CD4-positive, alpha-beta memory T cell (primary cell): Measurements from ENCODE around the gene TMBIM6. TPM values are rescaled to one million over a fixed set of nuclear protein-coding genes. Genes with fewer than 3 reads are reported as not detected.
"Not testable (repeated sequence)": the region's sequence is repeated elsewhere in the genome, so short reads cannot be mapped to it uniquely, and the experiment has no call there.

Experiments
- CTCF ChIA-PET: fragments of 350-600 bp; sonication (Branson Sonifier 250); formaldehyde crosslinking; loops from one replicate; lab custom pipeline; 2021; ENCODE audit warnings: inconsistent platforms; ENCODE audit not compliant: partially characterized antibody; lab: Charles Lee
- POLR2A ChIA-PET: fragments of 350-600 bp; sonication (Branson Sonifier 250); formaldehyde crosslinking; loops from one replicate; lab custom pipeline; 2021; ENCODE audit not compliant: partially characterized antibody; lab: Charles Lee
- DNase-seq, 5 donors: peaks; one replicate each; pipeline versions ENCODE4 v3.0.0 to v3.0.0-alpha.2; 2020 to 2022; ENCODE audit warnings: mixed read lengths in 1 of 5
- H3K27ac ChIP-seq: one replicate; pipeline ENCODE4 v1.7.0; 2013; ENCODE audit warnings: low read depth, low read length
- H3K27me3 ChIP-seq: 2 replicates; pipeline ENCODE4 v1.7.0; 2013; ENCODE audit warnings: mild to moderate bottlenecking, low read length, moderate library complexity; ENCODE audit not compliant: insufficient read depth
- H3K36me3 ChIP-seq: 2 replicates; pipeline ENCODE4 v1.7.0; 2013; ENCODE audit warnings: mild to moderate bottlenecking, low read length, moderate library complexity; ENCODE audit not compliant: insufficient read depth
- H3K4me1 ChIP-seq: 2 replicates; pipeline ENCODE4 v1.7.0; 2013; ENCODE audit warnings: mild to moderate bottlenecking, low read length, moderate library complexity; ENCODE audit not compliant: insufficient read depth
- H3K4me3 ChIP-seq, 2 donors: one replicate each; pipeline ENCODE4 v1.7.0; 2013; ENCODE audit warnings: low read length in 2 of 2, mild to moderate bottlenecking in 1 of 2
- H3K9me3 ChIP-seq, 2 donors: one replicate each; pipeline ENCODE4 v1.7.0; 2013; ENCODE audit warnings: low read length in 2 of 2, control low read depth in 1 of 2; ENCODE audit not compliant: control insufficient read depth in 1 of 2
- H3K27ac Mint-ChIP-seq, 7 donors: one replicate each; pipeline ENCODE4 v1.8.0; 2020 to 2021; ENCODE audit warnings: mixed read lengths in 7 of 7, mild to moderate bottlenecking in 6 of 7, inconsistent platforms in 3 of 7, moderate library complexity in 3 of 7
- H3K27me3 Mint-ChIP-seq, 2 donors: one replicate each; pipeline ENCODE4 v1.8.0; 2020 to 2021; ENCODE audit warnings: mixed read lengths in 2 of 2
- H3K36me3 Mint-ChIP-seq, 2 donors: one replicate each; pipeline ENCODE4 v1.8.0; 2020 to 2021; ENCODE audit warnings: mixed read lengths in 2 of 2, inconsistent platforms in 1 of 2, mild to moderate bottlenecking in 1 of 2
- H3K4me1 Mint-ChIP-seq, 4 donors: one replicate each; pipeline ENCODE4 v1.8.0; 2020 to 2021; ENCODE audit warnings: mixed read lengths in 4 of 4, mild to moderate bottlenecking in 1 of 4
- H3K4me3 Mint-ChIP-seq, 8 donors: one replicate each; pipeline ENCODE4 v1.8.0; 2020 to 2021; ENCODE audit warnings: mixed read lengths in 8 of 8, mild to moderate bottlenecking in 7 of 8, moderate library complexity in 6 of 8, inconsistent platforms in 3 of 8
- H3K9me3 Mint-ChIP-seq, 8 donors: one replicate each; pipeline ENCODE4 v1.8.0; 2020 to 2021; ENCODE audit warnings: mixed read lengths in 8 of 8, mild to moderate bottlenecking in 5 of 8, inconsistent platforms in 3 of 8, moderate library complexity in 1 of 8
- intact Hi-C: fragments of 100-400 bp; cut with micrococcal nuclease; formaldehyde crosslinking; loops from one replicate; pipeline ENCODE4 v1.15.1; 2023
- polyA plus RNA-seq, 2 donors: library from polyadenylated mRNA; unstranded; fragments of 300-500 nt; fragmentation: Illumina TruSeq; gene quantifications; one replicate each; pipeline ENCODE4 v1.2.3, GENCODE V29; 2021
- total RNA-seq, 2 experiments: library from RNA; stranded (reverse); gene quantifications; one replicate each; pipeline ENCODE4 v1.2.3, GENCODE V29; 2021

The TMBIM6 gene
- total and polyA plus RNA-seq, 4 experiments from 2014 or later = 421 to 2,112 (median 655) TPM

- H3K4me1 Mint-ChIP-seq = peaks cover 8 to 19% (median 9%) of the 10 kb centered on the region in 4 donors
- ChIA-PET POLR2A (interaction anchor here (1.3 to 2.7 kb wide), 4 partner anchors 36 to 129 kb away, joined by 3 to 41 read pairs (median 5); partner anchors contain the start of gene TMBIM6), CTCF (interaction anchor here (0.8 to 3.0 kb wide), 29 partner anchors 9 to 419 kb away, joined by 3 to 70 read pairs (median 5); partner anchors contain the start of genes NCKAP5L and TMBIM6)
- DNase-seq = no peak
- Histone ChIP-seq H3K4me1 (peaks cover 15% of the 10 kb centered on the region), H3K36me3 (no peaks in the 10 kb centered on the region), H3K9me3 (no peaks in the 10 kb centered on the region), H3K27ac (no peak overlapping the region), H3K4me3 (no peak overlapping the region), H3K27me3 (no peaks in the 10 kb centered on the region)
- no peak overlapping the region for H3K27ac Mint-ChIP-seq
- H3K4me3 Mint-ChIP-seq = peak overlapping the region in 1 of 8 donors; percentile 23
- intact Hi-C loops = loop anchor here (5.0 to 10.0 kb wide), 2 partner anchors 53 to 280 kb away; partner anchors contain the start of gene ASIC1
- H3K9me3 Mint-ChIP-seq = peaks cover 0 to 1% (median 0%) of the 10 kb centered on the region in 8 donors
- H3K27me3 Mint-ChIP-seq = peaks cover 10 to 21% of the 10 kb centered on the region in 2 donors
- no peaks in the 10 kb centered on the region for H3K36me3 Mint-ChIP-seq
Measured at GRCh38 chr12:49777341-49777740, 36.0 kb downstream of the TMBIM6 start.

GRCh38 chr12:49777800-49778748, 36.7 kb downstream of the TMBIM6 start:
- peak overlapping the region in 3 of 7 donors; percentile 9 to 54 (median 24) for H3K27ac Mint-ChIP-seq
- H3K36me3 Mint-ChIP-seq = no peaks in the 10 kb centered on the region
- H3K9me3 Mint-ChIP-seq = peaks cover 0 to 1% (median 0%) of the 10 kb centered on the region in 8 donors
- Histone ChIP-seq H3K9me3 (no peaks in the 10 kb centered on the region), H3K36me3 (no peaks in the 10 kb centered on the region), H3K4me1 (peaks cover 15% of the 10 kb centered on the region), H3K27ac (no peak overlapping the region), H3K4me3 (no peak overlapping the region), H3K27me3 (no peaks in the 10 kb centered on the region)
- H3K4me1 Mint-ChIP-seq = peaks cover 8 to 19% (median 9%) of the 10 kb centered on the region in 4 donors
- H3K27me3 Mint-ChIP-seq = peaks cover 10 to 21% of the 10 kb centered on the region in 2 donors
- DNase-seq = peak; percentile 63 to 72 (median 67)
- CTCF ChIA-PET = interaction anchor here (0.8 to 3.0 kb wide), 37 partner anchors 10 to 419 kb away, joined by 3 to 70 read pairs (median 5); partner anchors contain the start of genes NCKAP5L and TMBIM6
- intact Hi-C loops = loop anchor here (1.0 to 10.0 kb wide), 4 partner anchors 15 to 279 kb away; partner anchors contain the start of genes ASIC1 and TMBIM6
- POLR2A ChIA-PET = interaction anchor here (0.5 to 2.7 kb wide), 5 partner anchors 37 to 306 kb away, joined by 3 to 41 read pairs (median 5); partner anchors contain the start of gene TMBIM6
- H3K4me3 Mint-ChIP-seq = peak overlapping the region in 4 of 8 donors; percentile 3 to 67 (median 22)

GRCh38 chr12:49779581-49779980, 38.2 kb downstream of the TMBIM6 start:
- peaks cover 10 to 31% of the 10 kb centered on the region in 2 donors for H3K27me3 Mint-ChIP-seq
- Histone ChIP-seq H3K4me3 (no peak overlapping the region), H3K27me3 (no peaks in the 10 kb centered on the region), H3K36me3 (no peaks in the 10 kb centered on the region), H3K27ac (no peak overlapping the region), H3K4me1 (peaks cover 15% of the 10 kb centered on the region), H3K9me3 (no peaks in the 10 kb centered on the region)
- ChIA-PET CTCF (interaction anchor here (1.3 to 2.9 kb wide), 4 partner anchors 22 to 135 kb away, joined by 6 to 70 read pairs (median 12); partner anchors contain the start of gene TMBIM6), POLR2A (interaction anchor here (1.5 kb wide), 1 partner anchor 39 kb away, joined by 4 read pairs; the partner anchor contains the start of gene TMBIM6)
- H3K4me1 Mint-ChIP-seq = peaks cover 8 to 19% (median 9%) of the 10 kb centered on the region in 4 donors
- no peaks in the 10 kb centered on the region for H3K36me3 Mint-ChIP-seq
- H3K27ac Mint-ChIP-seq = no peak overlapping the region
- peaks cover 0 to 1% (median 0%) of the 10 kb centered on the region in 8 donors for H3K9me3 Mint-ChIP-seq
- intact Hi-C loops = loop anchor here (5.0 to 10.0 kb wide), 2 partner anchors 55 to 278 kb away; partner anchors contain the start of gene ASIC1
- no peak overlapping the region for H3K4me3 Mint-ChIP-seq
- DNase-seq = no peak

GRCh38 chr12:49780914-49781313, 39.6 kb downstream of the TMBIM6 start:
- ChIA-PET CTCF (interaction anchor here (0.7 to 1.3 kb wide), 3 partner anchors 40 to 66 kb away, joined by 3 to 6 read pairs (median 4); partner anchors contain the start of gene TMBIM6), POLR2A (interaction anchor here (1.5 kb wide), 1 partner anchor 40 kb away, joined by 4 read pairs; the partner anchor contains the start of gene TMBIM6)
- Mint-ChIP-seq H3K4me1 (peaks cover 8 to 19% (median 9%) of the 10 kb centered on the region in 4 donors), H3K27me3 (peaks cover 11 to 31% of the 10 kb centered on the region in 2 donors)
- H3K27ac Mint-ChIP-seq, DNase-seq, H3K36me3 ChIP-seq, H3K27me3 ChIP-seq, H3K36me3 Mint-ChIP-seq, H3K9me3 ChIP-seq, H3K4me3 ChIP-seq, H3K27ac ChIP-seq, H3K9me3 Mint-ChIP-seq, H3K4me3 Mint-ChIP-seq, intact Hi-C loops: not testable (repeated sequence)
- H3K4me1 ChIP-seq = peaks cover 15% of the 10 kb centered on the region

- CTCF ChIA-PET = interaction anchor here (0.8 to 1.3 kb wide), 2 partner anchors 43 to 54 kb away, joined by 5 to 6 read pairs; partner anchors contain the start of gene TMBIM6
- no peak overlapping the region for H3K27ac Mint-ChIP-seq
Measured at GRCh38 chr12:49783917-49784676, 42.7 kb downstream of the TMBIM6 start.

GRCh38 chr12:49784756-49785409, 43.5 kb downstream of the TMBIM6 start:
- Mint-ChIP-seq H3K27ac (no peak overlapping the region), H3K4me1 (no peaks in the 10 kb centered on the region), H3K4me3 (no peak overlapping the region), H3K9me3 (peaks cover 0 to 5% (median 0%) of the 10 kb centered on the region in 8 donors), H3K36me3 (peaks cover 0 to 1% of the 10 kb centered on the region in 2 donors), H3K27me3 (peaks cover 7 to 24% of the 10 kb centered on the region in 2 donors)
- POLR2A ChIA-PET = no interaction called here
- H3K27me3 ChIP-seq = no peaks in the 10 kb centered on the region
- CTCF ChIA-PET = interaction anchor here (0.8 kb wide), 1 partner anchor 54 kb away, joined by 5 read pairs; no protein-coding TSS in a partner anchor
- H3K36me3 ChIP-seq = no peaks in the 10 kb centered on the region
- H3K4me1 ChIP-seq = no peaks in the 10 kb centered on the region
- H3K9me3 ChIP-seq = no peaks in the 10 kb centered on the region
- no peak overlapping the region for H3K27ac ChIP-seq
- no peak for DNase-seq
- intact Hi-C loops = no loop called here
- H3K4me3 ChIP-seq = no peak overlapping the region

More at GRCh38 chr12:49783917-49784676, 42.7 kb downstream of the TMBIM6 start:
- no peaks in the 10 kb centered on the region for H3K9me3 ChIP-seq
- peaks cover 10 to 31% of the 10 kb centered on the region in 2 donors for H3K27me3 Mint-ChIP-seq
- no peak overlapping the region for H3K4me3 ChIP-seq
- POLR2A ChIA-PET = interaction anchor here (1.0 kb wide), 1 partner anchor 43 kb away, joined by 3 read pairs; the partner anchor contains the start of gene TMBIM6
- DNase-seq = no peak
- H3K4me1 Mint-ChIP-seq = no peaks in the 10 kb centered on the region
- intact Hi-C loops = no loop called here
- no peaks in the 10 kb centered on the region for H3K36me3 Mint-ChIP-seq
- H3K27me3 ChIP-seq = no peaks in the 10 kb centered on the region
- no peak overlapping the region for H3K4me3 Mint-ChIP-seq
- no peaks in the 10 kb centered on the region for H3K36me3 ChIP-seq
- no peaks in the 10 kb centered on the region for H3K4me1 ChIP-seq
- peaks cover 0 to 5% (median 0%) of the 10 kb centered on the region in 8 donors for H3K9me3 Mint-ChIP-seq
- H3K27ac ChIP-seq = no peak overlapping the region
